HEK293 (cell line): ENCODE measurements around the gene MXRA8.
A peak's percentile ranks its signal among the peaks of the same experiment; 100 is the strongest.

Experiments used
- CTCF ChIA-PET: fragments of 350-600 bp; formaldehyde crosslinking; extraction: SDS; loops from one replicate; lab custom pipeline; 2021; ENCODE audit warnings: antibody characterized with exemption; lab: Yijun Ruan, JAX
- POLR2A ChIA-PET: fragments of 300-600 bp; formaldehyde crosslinking; extraction: SDS; loops from one replicate; lab custom pipeline; 2020; ENCODE audit warnings: antibody characterized with exemption, inconsistent platforms; lab: Yijun Ruan, JAX
- H3K27ac ChIP-seq: fragments of 200-500 bp; sonication (Bioruptor generic); 2 replicates; pipeline ENCODE4 v1.5.1; 2014; ENCODE audit warnings: low read depth, low read length, control low read depth, inconsistent platforms; ENCODE audit errors: extremely low read depth
- H3K36me3 ChIP-seq, 2 experiments: fragments of 200-500 bp in 1 of 2; sonication (Bioruptor generic) in 1 of 2; 1 replicate in 1 of 2; 2 replicates in 1 of 2; pipeline ENCODE4 v1.5.1; 2014 to 2017; ENCODE audit warnings: inconsistent platforms in 2 of 2, low read length in 2 of 2; ENCODE audit not compliant: control insufficient read depth in 2 of 2, insufficient read depth in 1 of 2
- H3K4me1 ChIP-seq: fragments of 200-500 bp; sonication (Bioruptor generic); 2 replicates; pipeline ENCODE4 v1.5.1; 2014; ENCODE audit warnings: mild to moderate bottlenecking, low read length, inconsistent platforms; ENCODE audit not compliant: control insufficient read depth, insufficient read depth
- H3K4me3 ChIP-seq: 2 replicates; pipeline ENCODE4 v1.5.1; 2011; ENCODE audit warnings: low read depth, mild to moderate bottlenecking, control low read depth, low read length, moderate library complexity
- H3K9me3 ChIP-seq: fragments of 200-500 bp; sonication (Bioruptor generic); 2 replicates; pipeline ENCODE4 v1.5.1; 2014; ENCODE audit warnings: low read depth, low read length, inconsistent platforms; ENCODE audit not compliant: control insufficient read depth, insufficient read depth
- EGR2 ChIP-seq: fragments of 450-650 bp; formaldehyde crosslinking; IDR thresholded peaks from 2 replicates; pipeline ENCODE4 v1.5.1; 2016; ENCODE audit warnings: low read depth, missing biosample characterization, missing genetic modification characterization
- FEZF1 ChIP-seq: fragments of 450-650 bp; formaldehyde crosslinking; IDR thresholded peaks from 2 replicates; pipeline ENCODE4 v1.5.1; 2016; ENCODE audit warnings: missing biosample characterization, missing genetic modification characterization
- KLF8 ChIP-seq: fragments of 450-650 bp; formaldehyde crosslinking; IDR thresholded peaks from 2 replicates; pipeline ENCODE4 v1.5.1; 2016; ENCODE audit warnings: missing biosample characterization, missing genetic modification characterization
- KLF9 ChIP-seq: fragments of 450-650 bp; formaldehyde crosslinking; IDR thresholded peaks from 2 replicates; pipeline ENCODE4 v1.5.1; 2016; ENCODE audit warnings: missing biosample characterization, missing genetic modification characterization, low read depth
- MYNN ChIP-seq: fragments of 450-650 bp; formaldehyde crosslinking; IDR thresholded peaks from 2 replicates; pipeline ENCODE4 v1.5.1; 2016; ENCODE audit warnings: missing biosample characterization, missing genetic modification characterization, borderline replicate concordance
- ZEB2 ChIP-seq: fragments of 450-650 bp; formaldehyde crosslinking; IDR thresholded peaks from 2 replicates; pipeline ENCODE4 v1.5.1; 2016; ENCODE audit warnings: missing biosample characterization, missing genetic modification characterization
- ZFHX2 ChIP-seq: fragments of 450-650 bp; formaldehyde crosslinking; conservative IDR thresholded peaks from 2 replicates; pipeline ENCODE4 v1.5.1; 2016; ENCODE audit warnings: missing biosample characterization, missing genetic modification characterization
- ZNF112 ChIP-seq: fragments of 450-650 bp; formaldehyde crosslinking; IDR thresholded peaks from 2 replicates; pipeline ENCODE4 v1.5.0; 2017; ENCODE audit warnings: missing biosample characterization, missing genetic modification characterization
- ZNF184 ChIP-seq: fragments of 450-650 bp; IDR thresholded peaks from 2 replicates; pipeline ENCODE4 v1.5.1; 2018; ENCODE audit warnings: missing biosample characterization, mild to moderate bottlenecking, missing genetic modification characterization
- ZNF23 ChIP-seq: fragments of 450-650 bp; formaldehyde crosslinking; IDR thresholded peaks from 2 replicates; pipeline ENCODE4 v1.5.1; 2016; ENCODE audit warnings: missing biosample characterization, missing genetic modification characterization, borderline replicate concordance
- ZNF514 ChIP-seq: fragments of 450-650 bp; formaldehyde crosslinking; IDR thresholded peaks from 2 replicates; pipeline ENCODE4 v1.5.1; 2016; ENCODE audit warnings: missing biosample characterization, missing genetic modification characterization
- ZNF558 ChIP-seq: fragments of 450-650 bp; formaldehyde crosslinking; IDR thresholded peaks from 2 replicates; pipeline ENCODE4 v1.5.1; 2016; ENCODE audit warnings: missing biosample characterization, missing genetic modification characterization
- ZNF571 ChIP-seq: fragments of 450-650 bp; formaldehyde crosslinking; IDR thresholded peaks from 2 replicates; pipeline ENCODE4 v1.5.0; 2017; ENCODE audit warnings: missing biosample characterization, missing genetic modification characterization
- ZNF600 ChIP-seq: fragments of 450-650 bp; formaldehyde crosslinking; IDR thresholded peaks from 2 replicates; pipeline ENCODE4 v1.5.1; 2016; ENCODE audit warnings: missing biosample characterization, missing genetic modification characterization
- ZNF658 ChIP-seq: fragments of 450-650 bp; formaldehyde crosslinking; IDR thresholded peaks from 2 replicates; pipeline ENCODE4; 2016; ENCODE audit warnings: missing biosample characterization, missing genetic modification characterization
- ZNF791 ChIP-seq: fragments of 450-650 bp; formaldehyde crosslinking; IDR thresholded peaks from 2 replicates; pipeline ENCODE4 v1.5.1; 2016; ENCODE audit warnings: missing biosample characterization, missing genetic modification characterization
- ZNF792 ChIP-seq: fragments of 450-650 bp; formaldehyde crosslinking; IDR thresholded peaks from 2 replicates; pipeline ENCODE4 v1.5.1; 2016; ENCODE audit warnings: missing biosample characterization, missing genetic modification characterization
- TF ChIP-seq, protein P1 (sequence below): fragments of 450-650 bp; formaldehyde crosslinking; IDR thresholded peaks from 2 replicates; pipeline ENCODE4 v1.5.1; 2016; ENCODE audit warnings: missing biosample characterization, missing genetic modification characterization
- TF ChIP-seq, protein P2 (sequence below): fragments of 450-650 bp; formaldehyde crosslinking; IDR thresholded peaks from 2 replicates; pipeline ENCODE4 v1.5.1; 2016; ENCODE audit warnings: missing biosample characterization, missing genetic modification characterization
- TF ChIP-seq, protein P3 (sequence below): fragments of 450-650 bp; formaldehyde crosslinking; IDR thresholded peaks from 2 replicates; pipeline ENCODE4 v1.5.1; 2017; ENCODE audit warnings: missing biosample characterization, missing genetic modification characterization
- TF ChIP-seq, protein P4 (sequence below): fragments of 450-650 bp; formaldehyde crosslinking; IDR thresholded peaks from 2 replicates; pipeline ENCODE4 v1.5.1; 2017; ENCODE audit warnings: missing biosample characterization, mild to moderate bottlenecking, missing genetic modification characterization, moderate library complexity
- TF ChIP-seq, protein P5 (sequence below): fragments of 450-650 bp; formaldehyde crosslinking; IDR thresholded peaks from 2 replicates; pipeline ENCODE4 v1.5.1; 2016; ENCODE audit warnings: missing biosample characterization, missing genetic modification characterization

Gene MXRA8

DNA sequence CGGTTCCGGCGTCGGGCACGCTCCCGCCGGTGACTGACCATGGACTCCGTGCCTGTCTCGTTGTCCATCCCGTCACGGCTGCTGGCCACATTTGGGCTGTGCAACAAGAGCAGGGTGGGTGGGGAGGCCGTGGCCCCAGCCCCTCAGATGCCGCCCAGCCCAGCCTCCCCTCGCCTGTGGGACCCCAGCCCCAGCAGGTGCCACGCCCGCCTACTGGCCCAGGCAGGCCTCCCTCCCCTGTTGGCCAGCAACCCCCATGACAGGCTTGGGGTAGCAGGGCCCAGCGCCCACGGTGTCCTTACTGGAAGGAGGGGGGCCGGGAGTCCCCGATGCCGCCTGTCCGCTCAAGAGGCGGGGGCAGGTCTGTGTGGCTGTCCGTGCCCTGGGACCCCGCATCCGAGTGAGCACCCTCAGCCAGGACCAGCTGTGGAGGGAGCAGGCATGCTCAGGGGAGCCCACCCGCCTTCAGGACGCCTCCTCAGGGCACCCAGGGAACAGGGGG, 16.2 kb downstream of the MXRA8 start:
- H3K4me1 ChIP-seq, result peaks cover 1% of the 10 kb centered on the region
- TF ChIP-seq MYNN (tag by site-specific recombination), result no peak
- no peak for TF ChIP-seq ZNF658 (tag by site-specific recombination)
- no peak for TF ChIP-seq KLF8 (tag by site-specific recombination)
- TF ChIP-seq, protein P1, sequence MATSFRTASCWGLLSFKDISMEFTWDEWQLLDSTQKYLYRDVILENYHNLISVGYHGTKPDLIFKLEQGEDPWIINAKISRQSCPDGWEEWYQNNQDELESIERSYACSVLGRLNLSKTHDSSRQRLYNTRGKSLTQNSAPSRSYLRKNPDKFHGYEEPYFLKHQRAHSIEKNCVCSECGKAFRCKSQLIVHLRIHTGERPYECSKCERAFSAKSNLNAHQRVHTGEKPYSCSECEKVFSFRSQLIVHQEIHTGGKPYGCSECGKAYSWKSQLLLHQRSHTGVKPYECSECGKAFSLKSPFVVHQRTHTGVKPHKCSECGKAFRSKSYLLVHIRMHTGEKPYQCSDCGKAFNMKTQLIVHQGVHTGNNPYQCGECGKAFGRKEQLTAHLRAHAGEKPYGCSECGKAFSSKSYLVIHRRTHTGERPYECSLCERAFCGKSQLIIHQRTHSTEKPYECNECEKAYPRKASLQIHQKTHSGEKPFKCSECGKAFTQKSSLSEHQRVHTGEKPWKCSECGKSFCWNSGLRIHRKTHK (tag by site-specific recombination), result no peak
- H3K27ac ChIP-seq, result no peak overlapping the region
- ChIA-PET POLR2A (interaction anchor here (0.5 to 0.6 kb wide), 2 partner anchors 30 to 54 kb away, joined by 3 read pairs; no protein-coding TSS in a partner anchor), CTCF (interaction anchor here (0.9 kb wide), 1 partner anchor 30 kb away, joined by 3 read pairs; no protein-coding TSS in a partner anchor)
- H3K36me3 ChIP-seq, result peaks cover 0 to 71% of the 10 kb centered on the region in 2 experiments; a peak in 2 of 3 replicates
- H3K4me3 ChIP-seq, result no peak overlapping the region
- H3K9me3 ChIP-seq, result no peaks in the 10 kb centered on the region

DNA sequence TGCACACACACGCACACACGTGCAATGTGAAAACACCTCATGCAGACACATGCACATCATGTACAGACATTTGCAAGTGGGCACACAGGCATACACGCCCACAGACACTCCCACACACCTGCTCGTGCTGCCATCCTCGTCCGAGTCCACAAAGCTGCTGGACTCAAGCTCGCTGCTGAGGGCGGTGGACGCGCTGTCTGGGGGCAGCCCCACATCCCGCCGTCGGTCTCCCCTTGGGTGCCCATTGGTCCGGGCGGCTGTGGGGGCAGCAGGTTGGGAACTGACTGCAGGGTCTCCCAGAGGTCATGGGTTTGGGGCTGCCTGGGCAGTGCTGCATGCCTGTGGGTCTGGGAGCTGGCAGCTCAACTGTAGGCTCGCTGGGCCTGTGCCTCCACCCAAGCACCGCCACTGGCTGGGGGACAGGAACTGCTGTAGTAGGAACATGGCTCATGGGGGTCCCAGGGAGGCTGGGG, 16.8 kb downstream of the MXRA8 start:
- ChIA-PET POLR2A (no interaction called here), CTCF (no interaction called here)
- peaks cover 0 to 73% of the 10 kb centered on the region in 2 experiments; a peak in 2 of 3 replicates for H3K36me3 ChIP-seq
- no peak overlapping the region for H3K4me3 ChIP-seq
- no peaks in the 10 kb centered on the region for H3K9me3 ChIP-seq
- TF ChIP-seq ZFHX2 (tag by site-specific recombination) (peak; percentile 77), ZNF600 (peak; percentile 20; the same call in 1 of the 2 replicates), ZNF184 (tag by site-specific recombination) (no peak), KLF9 (tag by site-specific recombination) (peak; percentile 41; the same call in 1 of the 2 replicates), EGR2 (peak; percentile 56; the same call in 1 of the 2 replicates), ZNF112 (tag by site-specific recombination) (no peak)
- TF ChIP-seq, protein P2, sequence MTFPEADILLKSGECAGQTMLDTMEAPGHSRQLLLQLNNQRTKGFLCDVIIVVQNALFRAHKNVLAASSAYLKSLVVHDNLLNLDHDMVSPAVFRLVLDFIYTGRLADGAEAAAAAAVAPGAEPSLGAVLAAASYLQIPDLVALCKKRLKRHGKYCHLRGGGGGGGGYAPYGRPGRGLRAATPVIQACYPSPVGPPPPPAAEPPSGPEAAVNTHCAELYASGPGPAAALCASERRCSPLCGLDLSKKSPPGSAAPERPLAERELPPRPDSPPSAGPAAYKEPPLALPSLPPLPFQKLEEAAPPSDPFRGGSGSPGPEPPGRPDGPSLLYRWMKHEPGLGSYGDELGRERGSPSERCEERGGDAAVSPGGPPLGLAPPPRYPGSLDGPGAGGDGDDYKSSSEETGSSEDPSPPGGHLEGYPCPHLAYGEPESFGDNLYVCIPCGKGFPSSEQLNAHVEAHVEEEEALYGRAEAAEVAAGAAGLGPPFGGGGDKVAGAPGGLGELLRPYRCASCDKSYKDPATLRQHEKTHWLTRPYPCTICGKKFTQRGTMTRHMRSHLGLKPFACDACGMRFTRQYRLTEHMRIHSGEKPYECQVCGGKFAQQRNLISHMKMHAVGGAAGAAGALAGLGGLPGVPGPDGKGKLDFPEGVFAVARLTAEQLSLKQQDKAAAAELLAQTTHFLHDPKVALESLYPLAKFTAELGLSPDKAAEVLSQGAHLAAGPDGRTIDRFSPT (tag by site-specific recombination), result peak; percentile 57; the same call in 1 of the 2 replicates
- TF ChIP-seq, all 188 proteins: peak for 5
- no peak overlapping the region for H3K27ac ChIP-seq
- no peaks in the 10 kb centered on the region; the same call in 1 of the 2 replicates for H3K4me1 ChIP-seq

DNA sequence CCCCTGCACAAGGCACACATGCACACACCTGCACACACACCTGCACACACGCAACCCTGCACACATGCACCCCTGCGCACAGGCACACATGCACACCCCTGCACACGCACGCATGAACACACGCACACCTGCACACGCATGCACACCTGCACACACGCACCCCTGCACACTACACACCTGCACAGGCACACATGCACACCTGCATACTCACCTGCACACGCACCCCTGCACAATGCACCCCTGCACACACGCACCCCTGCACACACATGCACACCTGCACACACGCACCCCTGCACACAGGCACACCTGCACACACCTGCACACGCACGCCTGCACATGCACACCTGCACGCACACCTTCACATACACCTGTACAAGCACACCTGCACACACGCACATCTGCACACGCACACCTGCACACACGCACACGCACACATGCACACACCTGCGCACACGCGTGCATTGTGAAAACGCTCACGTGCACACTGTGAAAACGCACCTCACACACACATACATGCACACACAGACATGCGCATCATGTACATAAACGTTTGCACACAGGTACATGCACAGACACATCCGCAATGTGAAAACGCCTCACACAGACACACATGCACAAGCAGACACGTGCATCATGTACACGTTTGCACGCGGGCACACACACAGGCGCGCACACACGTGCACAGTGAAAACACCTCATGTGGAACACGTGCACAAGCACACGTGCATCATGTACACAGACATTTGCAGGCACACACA, 17.4 kb downstream of the MXRA8 start:
- H3K36me3 ChIP-seq, result peaks cover 0 to 73% of the 10 kb centered on the region in 2 experiments; a peak in 2 of 3 replicates
- ChIA-PET CTCF (no interaction called here), POLR2A (no interaction called here)
- no peak overlapping the region for H3K4me3 ChIP-seq
- no peaks in the 10 kb centered on the region for H3K9me3 ChIP-seq
- no peaks in the 10 kb centered on the region; the same call in 1 of the 2 replicates for H3K4me1 ChIP-seq
- H3K27ac ChIP-seq, result no peak overlapping the region
- TF ChIP-seq, protein P3, sequence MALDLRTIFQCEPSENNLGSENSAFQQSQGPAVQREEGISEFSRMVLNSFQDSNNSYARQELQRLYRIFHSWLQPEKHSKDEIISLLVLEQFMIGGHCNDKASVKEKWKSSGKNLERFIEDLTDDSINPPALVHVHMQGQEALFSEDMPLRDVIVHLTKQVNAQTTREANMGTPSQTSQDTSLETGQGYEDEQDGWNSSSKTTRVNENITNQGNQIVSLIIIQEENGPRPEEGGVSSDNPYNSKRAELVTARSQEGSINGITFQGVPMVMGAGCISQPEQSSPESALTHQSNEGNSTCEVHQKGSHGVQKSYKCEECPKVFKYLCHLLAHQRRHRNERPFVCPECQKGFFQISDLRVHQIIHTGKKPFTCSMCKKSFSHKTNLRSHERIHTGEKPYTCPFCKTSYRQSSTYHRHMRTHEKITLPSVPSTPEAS, result peak; percentile 77
- no peak for TF ChIP-seq FEZF1
- TF ChIP-seq, protein P4, sequence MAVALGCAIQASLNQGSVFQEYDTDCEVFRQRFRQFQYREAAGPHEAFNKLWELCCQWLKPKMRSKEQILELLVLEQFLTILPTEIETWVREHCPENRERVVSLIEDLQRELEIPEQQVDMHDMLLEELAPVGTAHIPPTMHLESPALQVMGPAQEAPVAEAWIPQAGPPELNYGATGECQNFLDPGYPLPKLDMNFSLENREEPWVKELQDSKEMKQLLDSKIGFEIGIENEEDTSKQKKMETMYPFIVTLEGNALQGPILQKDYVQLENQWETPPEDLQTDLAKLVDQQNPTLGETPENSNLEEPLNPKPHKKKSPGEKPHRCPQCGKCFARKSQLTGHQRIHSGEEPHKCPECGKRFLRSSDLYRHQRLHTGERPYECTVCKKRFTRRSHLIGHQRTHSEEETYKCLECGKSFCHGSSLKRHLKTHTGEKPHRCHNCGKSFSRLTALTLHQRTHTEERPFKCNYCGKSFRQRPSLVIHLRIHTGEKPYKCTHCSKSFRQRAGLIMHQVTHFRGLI, result no peak
- TF ChIP-seq, protein P5, sequence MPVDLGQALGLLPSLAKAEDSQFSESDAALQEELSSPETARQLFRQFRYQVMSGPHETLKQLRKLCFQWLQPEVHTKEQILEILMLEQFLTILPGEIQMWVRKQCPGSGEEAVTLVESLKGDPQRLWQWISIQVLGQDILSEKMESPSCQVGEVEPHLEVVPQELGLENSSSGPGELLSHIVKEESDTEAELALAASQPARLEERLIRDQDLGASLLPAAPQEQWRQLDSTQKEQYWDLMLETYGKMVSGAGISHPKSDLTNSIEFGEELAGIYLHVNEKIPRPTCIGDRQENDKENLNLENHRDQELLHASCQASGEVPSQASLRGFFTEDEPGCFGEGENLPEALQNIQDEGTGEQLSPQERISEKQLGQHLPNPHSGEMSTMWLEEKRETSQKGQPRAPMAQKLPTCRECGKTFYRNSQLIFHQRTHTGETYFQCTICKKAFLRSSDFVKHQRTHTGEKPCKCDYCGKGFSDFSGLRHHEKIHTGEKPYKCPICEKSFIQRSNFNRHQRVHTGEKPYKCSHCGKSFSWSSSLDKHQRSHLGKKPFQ (tag by site-specific recombination), result peak; percentile 93
- TF ChIP-seq ZNF571 (tag by site-specific recombination), result no peak
- no peak for TF ChIP-seq ZNF791 (tag by site-specific recombination)
- TF ChIP-seq ZNF514, result no peak
- no peak for TF ChIP-seq ZNF792
- no peak for TF ChIP-seq ZNF658 (tag by site-specific recombination)
- no peak for TF ChIP-seq ZNF558 (tag by site-specific recombination)
- no peak for TF ChIP-seq ZNF23 (tag by site-specific recombination)
- peak; percentile 99 for TF ChIP-seq ZEB2 (tag by site-specific recombination)
